Colonic mucosa (tissue), 4 donors: Measurements from ENCODE around the gene GSG1L. TPM values are rescaled to one million over a fixed set of nuclear protein-coding genes. Genes with fewer than 3 reads are reported as not detected.
"Not testable (repeated sequence)": the region's sequence is repeated elsewhere in the genome, so short reads cannot be mapped to it uniquely, and the experiment has no call there.

Experiments
- DNase-seq: peaks from one replicate; pipeline ENCODE4 v3.0.0-alpha.2; 2020
- H3K27ac ChIP-seq: fragments of 200-600 bp; one replicate; pipeline ENCODE4 v1.8.0; 2021
- H3K27me3 ChIP-seq: fragments of 200-600 bp; one replicate; pipeline ENCODE4 v1.8.0; 2021
- H3K36me3 ChIP-seq: fragments of 200-600 bp; one replicate; pipeline ENCODE4 v1.8.0; 2021
- H3K4me1 ChIP-seq: fragments of 200-600 bp; one replicate; pipeline ENCODE4 v1.8.0; 2021; ENCODE audit warnings: mild to moderate bottlenecking
- H3K4me3 ChIP-seq: fragments of 200-600 bp; one replicate; pipeline ENCODE4 v1.8.0; 2021
- H3K9ac ChIP-seq, 2 donors: one replicate each; pipeline ENCODE4 v1.7.0; 2013; ENCODE audit warnings: control low read depth in 2 of 2, low read depth in 2 of 2, low read length in 2 of 2
- H3K9me3 ChIP-seq: fragments of 200-600 bp; one replicate; pipeline ENCODE4 v1.8.0; 2021
- intact Hi-C: fragments of 100-400 bp; cut with DNase I; formaldehyde crosslinking; loops from one replicate; pipeline ENCODE4 v1.14.1; 2022
- total RNA-seq, 2 donors: library from RNA; stranded (reverse); fragmentation: NEBNext Ultra II Directional in 1 of 2; extraction: Animal tissue kit (Norgen Biotek cat#: 25700) in 1 of 2; gene quantifications; one replicate each; pipeline ENCODE4 v1.2.1, GENCODE V29; 2021
- TF ChIP-seq, protein P1 (sequence below): fragments of 200-600 bp; IDR thresholded peaks from one replicate; pipeline ENCODE4 v1.8.0; 2022; ENCODE audit warnings: antibody characterized with exemption, mild to moderate bottlenecking
- donor health status: healthy.
- donor health status: DM: no; HTN: no; CAD: no.
- donor health status: DM: no; HTN: no; CAD: no.

Gene GSG1L
- total RNA-seq, 2 donors from 2014 or later: 0.13 to 0.15 TPM

DNA sequence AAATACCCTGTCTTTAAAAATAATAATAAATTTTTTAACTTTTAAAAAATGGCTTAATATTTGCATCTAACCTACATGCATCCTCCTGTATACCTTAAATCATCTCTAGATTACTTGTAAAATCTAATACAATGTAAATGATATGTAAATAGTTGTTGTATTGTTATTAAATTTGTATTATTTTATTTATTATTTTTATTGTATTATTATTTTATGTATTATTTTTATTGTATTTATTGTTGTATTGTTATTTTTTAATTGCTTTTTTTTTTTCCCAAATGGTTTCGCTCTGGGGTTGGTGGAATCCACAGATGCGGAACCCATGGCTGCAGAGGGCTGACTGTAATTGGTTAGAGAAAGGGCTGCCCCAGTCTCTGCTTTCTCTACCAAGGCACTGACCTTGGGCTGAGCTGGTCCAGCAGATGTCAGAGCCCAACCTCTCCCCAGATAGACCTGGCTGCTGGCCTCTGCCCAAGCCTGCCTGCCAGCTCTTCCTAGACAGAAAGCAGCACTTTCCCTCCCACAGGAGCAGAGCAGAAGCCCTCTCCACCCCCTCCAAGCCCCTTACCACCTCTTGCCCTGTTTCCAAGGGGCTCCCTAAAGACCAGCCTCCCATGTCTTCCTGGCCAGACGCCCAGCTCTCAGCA, 183.8 kb downstream of the GSG1L start:
- Histone ChIP-seq H3K9ac (no peak overlapping the region), H3K4me1 (no peaks in the 10 kb centered on the region), H3K27ac (no peak overlapping the region), H3K27me3 (no peaks in the 10 kb centered on the region), H3K4me3 (no peak overlapping the region), H3K36me3 (no peaks in the 10 kb centered on the region), H3K9me3 (no peaks in the 10 kb centered on the region)
- DNase-seq: no peak
- intact Hi-C loops: no loop called here
- TF ChIP-seq, protein P1, sequence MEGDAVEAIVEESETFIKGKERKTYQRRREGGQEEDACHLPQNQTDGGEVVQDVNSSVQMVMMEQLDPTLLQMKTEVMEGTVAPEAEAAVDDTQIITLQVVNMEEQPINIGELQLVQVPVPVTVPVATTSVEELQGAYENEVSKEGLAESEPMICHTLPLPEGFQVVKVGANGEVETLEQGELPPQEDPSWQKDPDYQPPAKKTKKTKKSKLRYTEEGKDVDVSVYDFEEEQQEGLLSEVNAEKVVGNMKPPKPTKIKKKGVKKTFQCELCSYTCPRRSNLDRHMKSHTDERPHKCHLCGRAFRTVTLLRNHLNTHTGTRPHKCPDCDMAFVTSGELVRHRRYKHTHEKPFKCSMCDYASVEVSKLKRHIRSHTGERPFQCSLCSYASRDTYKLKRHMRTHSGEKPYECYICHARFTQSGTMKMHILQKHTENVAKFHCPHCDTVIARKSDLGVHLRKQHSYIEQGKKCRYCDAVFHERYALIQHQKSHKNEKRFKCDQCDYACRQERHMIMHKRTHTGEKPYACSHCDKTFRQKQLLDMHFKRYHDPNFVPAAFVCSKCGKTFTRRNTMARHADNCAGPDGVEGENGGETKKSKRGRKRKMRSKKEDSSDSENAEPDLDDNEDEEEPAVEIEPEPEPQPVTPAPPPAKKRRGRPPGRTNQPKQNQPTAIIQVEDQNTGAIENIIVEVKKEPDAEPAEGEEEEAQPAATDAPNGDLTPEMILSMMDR: no peak

DNA sequence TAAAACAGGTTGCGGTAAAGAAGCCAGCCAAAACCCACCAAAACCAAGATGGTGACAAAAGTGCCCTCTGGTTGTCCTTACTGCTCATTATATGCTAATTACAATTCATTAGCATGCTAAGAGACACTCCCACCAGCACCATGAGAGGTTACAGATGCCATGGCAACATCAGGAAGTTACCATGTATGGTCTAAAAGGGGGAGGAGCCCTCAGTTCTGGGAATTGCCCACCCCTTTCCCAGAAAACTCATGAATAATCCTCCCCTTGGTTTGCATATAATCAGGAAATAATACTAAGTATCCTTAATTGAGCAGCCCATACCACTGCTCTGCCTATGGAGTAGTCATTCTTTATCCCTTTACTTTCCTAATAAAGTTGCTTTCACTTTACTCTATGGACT, 190.9 kb downstream of the GSG1L start:
- H3K9ac ChIP-seq, H3K36me3 ChIP-seq, H3K9me3 ChIP-seq, intact Hi-C loops, H3K27ac ChIP-seq, H3K4me1 ChIP-seq, H3K27me3 ChIP-seq, DNase-seq, H3K4me3 ChIP-seq: not testable (repeated sequence)

DNA sequence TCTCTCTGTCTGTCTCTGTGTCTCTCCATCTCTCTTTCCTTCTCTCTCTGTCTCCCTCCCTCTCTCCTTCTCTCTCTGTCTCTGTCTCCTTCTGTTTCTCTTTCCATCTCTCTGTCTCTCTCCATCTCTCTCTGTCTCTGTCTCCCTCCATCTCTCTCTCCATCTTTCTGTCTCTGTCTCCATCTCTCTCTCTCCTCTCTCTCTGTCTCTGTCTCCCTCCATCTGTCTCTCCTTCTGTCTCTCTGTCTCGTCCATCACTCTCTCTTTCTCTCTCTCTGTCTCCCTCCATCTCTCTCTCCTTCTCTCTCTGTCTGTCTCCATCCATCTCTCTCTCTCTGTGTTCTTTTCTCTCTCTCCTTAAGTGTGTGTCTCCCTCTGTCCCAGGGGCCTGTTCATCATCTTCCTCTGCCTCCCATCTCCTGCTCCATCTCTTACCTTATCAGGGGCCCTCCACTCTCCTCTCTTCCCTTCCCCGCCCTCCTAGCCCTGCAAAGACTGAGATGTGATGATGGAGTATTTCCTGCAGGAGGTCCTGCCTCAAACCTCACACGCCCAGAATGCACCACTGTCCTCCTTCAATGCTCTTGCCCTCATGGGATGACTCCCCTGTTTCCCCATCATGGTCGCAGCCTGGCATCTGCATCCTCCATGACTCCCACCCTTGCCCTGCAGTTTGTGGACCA, 193.3 kb downstream of the GSG1L start:
- intact Hi-C loops: no loop called here
- Histone ChIP-seq H3K9ac (no peak overlapping the region), H3K27me3 (no peaks in the 10 kb centered on the region), H3K27ac (no peak overlapping the region), H3K36me3 (no peaks in the 10 kb centered on the region), H3K4me1 (no peaks in the 10 kb centered on the region), H3K4me3 (no peak overlapping the region), H3K9me3 (no peaks in the 10 kb centered on the region)
- TF ChIP-seq, protein P1: no peak
- DNase-seq: no peak

DNA sequence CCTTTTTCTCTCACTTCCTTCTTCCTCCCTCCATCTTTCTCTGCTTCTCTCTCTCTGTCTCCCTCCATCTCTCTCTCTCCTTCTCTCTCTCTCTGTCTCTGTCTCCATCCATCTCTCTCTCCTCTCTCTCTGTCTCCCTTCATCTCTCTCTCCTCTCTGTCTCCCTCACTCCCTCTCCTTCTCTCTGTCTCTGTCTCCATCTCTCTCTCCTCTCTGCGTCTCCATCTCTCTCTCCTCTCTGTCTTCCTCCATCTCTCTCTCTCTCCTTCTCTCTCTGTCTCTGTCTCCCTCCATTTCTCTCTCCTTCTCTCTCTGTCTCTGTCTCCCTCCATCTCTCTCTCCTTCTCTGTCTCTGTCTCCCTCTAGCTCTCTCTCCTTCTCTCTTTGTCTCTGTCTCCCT, 194.1 kb downstream of the GSG1L start:
- TF ChIP-seq, protein P1: no peak
- intact Hi-C loops: no loop called here
- no peaks in the 10 kb centered on the region for H3K27me3 ChIP-seq

DNA sequence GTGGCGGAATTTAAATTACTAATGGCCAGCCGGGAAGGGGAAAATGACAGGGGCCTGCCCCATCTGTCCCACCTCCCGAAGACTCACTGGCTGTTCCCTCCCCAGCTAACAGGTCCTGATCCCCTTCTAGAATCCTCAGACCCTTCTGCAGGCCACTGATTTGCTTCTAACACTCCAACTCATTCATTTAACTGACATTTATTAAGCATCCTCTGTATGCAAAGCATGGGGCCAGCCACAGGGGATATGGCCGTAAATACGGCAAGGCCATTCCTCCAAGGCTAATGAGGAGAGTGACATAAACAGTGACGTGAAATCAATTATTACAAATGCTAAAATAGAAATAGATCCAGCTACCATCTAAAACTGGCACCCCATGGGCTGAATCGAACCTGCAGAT, 195.3 kb downstream of the GSG1L start:
- H3K4me3 ChIP-seq: no peak overlapping the region
- TF ChIP-seq, protein P1: no peak
- H3K27ac ChIP-seq: no peak overlapping the region
- no peaks in the 10 kb centered on the region for H3K4me1 ChIP-seq
- no peak overlapping the region for H3K9ac ChIP-seq
- no peaks in the 10 kb centered on the region for H3K9me3 ChIP-seq
- no peaks in the 10 kb centered on the region for H3K36me3 ChIP-seq
- H3K27me3 ChIP-seq: no peaks in the 10 kb centered on the region
- intact Hi-C loops: no loop called here
- DNase-seq: no peak

More for the DNA sequence above, 194.1 kb downstream of the GSG1L start:
- no peak for DNase-seq
- Histone ChIP-seq H3K9ac (no peak overlapping the region), H3K4me1 (no peaks in the 10 kb centered on the region), H3K36me3 (no peaks in the 10 kb centered on the region), H3K27ac (no peak overlapping the region), H3K9me3 (no peaks in the 10 kb centered on the region), H3K4me3 (no peak overlapping the region)
